SKM-1 (cell line): ENCODE results near the gene SPG7.
"Not testable (repeated sequence)": the region's sequence is repeated elsewhere in the genome, so short reads cannot be mapped to it uniquely, and the experiment has no call there.

ENCODE experiments used
- DNase-seq: peaks from one replicate; lab custom pipeline; 2025; ENCODE audit not compliant: unreplicated experiment; lab: John Stamatoyannopoulos, UW

Gene SPG7

GRCh38 chr16:89575247-89576152, 67.3 kb downstream of the SPG7 start, which contains the start of gene CPNE7:
TSS of gene CPNE7 (plus strand) at chr16:89575758. CDS start at chr16:89575898, 140 bp downstream.
- no peak for DNase-seq

- no peak for DNase-seq
Observed at GRCh38 chr16:89576153-89577054, 68.2 kb downstream of the SPG7 start.

GRCh38 chr16:89577055-89577759, 69.0 kb downstream of the SPG7 start:
- no peak for DNase-seq

- DNase-seq: no peak
Observed at GRCh38 chr16:89579351-89579750, 71.1 kb downstream of the SPG7 start.

- no peak for DNase-seq
Observed at GRCh38 chr16:89581045-89581695, 73.0 kb downstream of the SPG7 start.

GRCh38 chr16:89581861-89582563, 73.8 kb downstream of the SPG7 start:
- DNase-seq: no peak

GRCh38 chr16:89582614-89583196, 74.5 kb downstream of the SPG7 start:
- DNase-seq: no peak

GRCh38 chr16:89583197-89583894, 75.1 kb downstream of the SPG7 start:
- DNase-seq: no peak

GRCh38 chr16:89583895-89584644, 75.9 kb downstream of the SPG7 start:
- DNase-seq: no peak

- DNase-seq: no peak
Observed at GRCh38 chr16:89584768-89585549, 76.8 kb downstream of the SPG7 start.

GRCh38 chr16:89586218-89586617, 78.0 kb downstream of the SPG7 start:
- DNase-seq: no peak

- no peak for DNase-seq
Observed at GRCh38 chr16:89586853-89587252, 78.7 kb downstream of the SPG7 start.

- DNase-seq: not testable (repeated sequence)
Observed at GRCh38 chr16:89587676-89588075, 79.5 kb downstream of the SPG7 start.

- DNase-seq: no peak
Observed at GRCh38 chr16:89588413-89589109, 80.4 kb downstream of the SPG7 start.

- no peak for DNase-seq
Observed at GRCh38 chr16:89589241-89589926, 81.2 kb downstream of the SPG7 start.

GRCh38 chr16:89593841-89594240, 85.6 kb downstream of the SPG7 start:
- no peak for DNase-seq
